Measurements from ENCODE around the gene CEACAM1.
"Not testable (repeated sequence)": the region's sequence is repeated elsewhere in the genome, so short reads cannot be mapped to it uniquely, and the experiment has no call there.

The CEACAM1 gene

DNA sequence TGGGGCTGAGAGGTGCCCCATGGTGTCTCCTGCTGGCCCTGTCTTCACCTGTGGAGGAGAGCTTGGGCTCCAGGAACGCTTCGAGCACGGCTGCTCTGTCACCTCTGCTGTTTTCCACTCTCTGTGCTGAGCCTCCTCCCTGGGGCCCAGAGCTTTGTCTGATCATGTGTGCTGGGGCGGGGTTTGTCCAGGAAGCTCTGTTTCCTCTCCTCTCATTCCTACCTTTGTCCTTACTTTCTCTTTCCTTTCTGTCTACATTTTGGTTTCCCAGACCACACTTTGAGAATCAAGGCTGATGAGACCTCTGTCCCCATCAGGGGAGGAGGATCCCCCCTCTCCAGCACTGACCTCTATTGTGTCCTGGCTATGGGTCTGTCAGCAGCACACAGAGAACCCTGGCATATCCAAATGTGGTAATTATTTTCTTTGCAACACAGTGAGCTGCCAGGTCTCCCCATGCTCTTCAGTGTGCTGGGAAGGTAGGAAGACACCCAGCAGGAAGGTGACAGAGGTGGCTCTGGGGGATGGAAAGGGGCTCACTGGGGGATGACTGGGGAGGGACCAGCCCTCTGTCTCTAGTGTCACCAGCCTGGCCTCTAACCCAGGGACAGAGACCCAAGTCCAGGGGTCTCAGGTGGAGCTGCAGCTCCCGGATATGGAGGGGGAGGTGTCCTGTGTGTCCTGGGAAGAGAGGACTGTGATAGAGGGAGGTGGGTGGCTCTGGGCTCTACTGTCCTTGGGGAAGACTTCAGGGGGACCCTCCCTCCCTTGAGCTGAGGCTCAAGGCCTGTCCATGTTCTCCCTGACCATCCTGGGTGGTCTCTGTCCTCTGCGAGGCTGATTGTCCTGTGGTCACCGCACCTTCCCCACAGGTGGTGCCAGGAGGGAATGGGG lies at the start of gene CEACAM1:
Gene CEACAM1, minus strand, starts transcription at position 128 of the 894 bp plus-strand sequence. Its CDS starts 107 bp downstream, at position 21.
- no peak for DNase-seq (ENCODE audit: low spot score)

DNA sequence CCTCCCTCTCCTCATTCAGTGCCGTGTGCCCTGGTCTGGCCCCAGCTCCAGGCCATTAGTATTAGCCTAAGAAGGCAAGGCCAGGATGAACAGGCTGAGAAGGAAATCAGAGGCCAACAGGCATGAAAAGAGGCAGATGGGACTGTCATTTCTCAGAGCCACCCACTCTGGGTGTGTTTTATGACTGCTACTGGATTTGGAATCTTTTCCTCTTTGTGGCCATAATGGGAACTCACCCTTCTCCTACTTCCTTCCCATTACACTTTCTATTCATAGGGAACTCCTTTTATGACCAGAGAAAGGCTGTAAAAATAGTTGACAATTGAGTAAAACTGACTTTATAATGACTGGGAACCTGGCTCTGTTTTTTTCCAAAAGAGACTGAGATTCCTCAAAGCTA lies 48.7 kb upstream of the CEACAM1 start:
- no peak for DNase-seq (ENCODE audit: low spot score)

DNA sequence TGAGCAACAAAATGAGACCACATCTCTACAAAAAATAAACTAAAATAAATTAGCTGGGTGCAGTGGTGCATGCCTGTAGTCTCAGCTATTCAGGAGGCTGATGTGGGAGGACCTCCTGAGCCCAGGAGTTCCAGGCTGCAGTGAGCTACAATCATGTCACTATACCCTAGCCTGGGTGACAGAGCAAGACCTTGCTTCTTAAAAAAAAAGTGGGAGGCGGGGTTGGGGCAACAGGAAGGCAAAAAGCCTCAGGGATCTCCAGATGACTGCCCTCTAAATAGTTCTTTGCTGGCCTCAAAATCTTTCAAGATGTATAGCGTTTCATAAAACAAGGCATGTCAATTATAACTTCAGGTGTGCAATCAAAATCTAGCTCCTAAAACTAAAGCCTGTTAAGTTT lies 48.0 kb upstream of the CEACAM1 start:
- DNase-seq (ENCODE audit: low spot score) = no peak

DNA sequence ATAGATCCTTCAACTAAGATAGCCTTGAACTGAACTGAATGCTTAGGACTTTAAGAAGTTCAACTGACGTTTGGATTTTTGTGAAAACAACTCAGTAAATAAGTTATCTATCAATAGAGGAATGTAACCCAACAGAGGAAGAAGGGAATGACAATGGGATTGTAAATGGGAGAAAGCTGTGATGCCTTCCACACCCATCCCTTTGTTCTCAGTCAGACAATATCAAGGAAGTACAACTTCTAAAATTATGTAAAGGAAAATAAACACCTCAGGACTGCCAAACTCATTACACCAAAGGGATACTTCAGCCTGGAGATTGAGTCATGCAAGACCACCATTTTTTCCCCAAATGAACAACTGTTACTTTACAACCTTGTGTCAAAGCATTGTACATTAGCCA lies 45.4 kb upstream of the CEACAM1 start:
- no peak for DNase-seq (ENCODE audit: low spot score)

DNA sequence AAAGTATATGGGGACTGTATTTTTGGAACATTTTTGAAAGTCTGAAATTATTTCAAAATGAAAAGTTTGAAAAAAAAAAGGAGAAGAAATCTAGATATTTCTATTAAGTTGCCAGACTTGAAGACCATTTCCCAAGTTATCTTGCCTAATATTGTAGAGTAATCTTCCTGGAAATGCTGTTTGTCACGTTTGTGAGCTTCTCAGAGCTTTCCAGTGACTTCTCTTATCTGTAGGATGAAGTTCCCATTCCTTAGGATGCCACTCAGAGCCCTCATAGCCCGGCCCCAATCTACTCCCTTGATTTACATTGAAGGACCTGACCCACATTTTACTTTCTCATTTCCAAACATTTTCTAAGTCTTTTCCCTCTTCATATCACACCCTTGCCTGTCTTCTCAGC lies 42.8 kb upstream of the CEACAM1 start:
- no peak for DNase-seq (ENCODE audit: low spot score)

DNA sequence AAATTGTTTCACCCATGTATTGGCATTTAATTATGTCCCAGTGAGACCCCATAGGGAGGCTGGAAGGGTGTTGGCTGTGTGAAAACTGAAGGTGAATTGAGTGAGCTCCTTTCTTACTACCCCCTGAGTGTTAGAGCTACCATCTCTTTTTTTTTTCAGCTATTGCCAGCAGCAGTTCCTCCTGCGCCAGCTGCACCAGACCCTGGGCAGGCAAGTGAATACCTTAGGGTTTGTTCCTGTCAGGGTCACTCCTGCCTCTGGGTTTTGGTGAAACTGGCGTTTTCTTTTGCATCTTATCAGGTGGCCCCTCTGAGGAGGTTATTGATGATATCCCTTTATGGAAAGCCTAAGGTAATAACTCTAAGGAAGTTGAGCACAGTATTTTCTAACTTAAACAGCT lies 40.9 kb upstream of the CEACAM1 start:
- no peak for DNase-seq (ENCODE audit: low spot score)

DNA sequence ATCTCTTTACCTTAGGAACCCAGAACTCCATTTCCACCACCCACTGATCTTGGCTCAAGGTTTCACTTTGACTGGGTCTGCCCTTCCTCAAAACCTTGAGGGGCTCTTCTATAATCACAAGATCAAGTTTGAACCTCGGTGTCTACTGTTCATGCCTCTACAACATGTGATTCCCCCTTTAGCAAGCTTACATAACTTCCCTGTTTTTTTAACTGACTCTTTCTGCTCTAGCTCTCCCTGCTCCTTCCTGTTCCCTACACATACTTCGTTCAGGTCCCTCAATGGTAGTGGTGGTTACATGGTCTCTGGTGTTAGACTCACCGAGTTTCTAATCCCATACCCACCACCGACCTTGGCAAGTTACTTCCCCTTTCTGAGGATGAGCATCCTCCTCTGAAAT lies 39.7 kb upstream of the CEACAM1 start:
- DNase-seq (ENCODE audit: low spot score) = no peak

DNA sequence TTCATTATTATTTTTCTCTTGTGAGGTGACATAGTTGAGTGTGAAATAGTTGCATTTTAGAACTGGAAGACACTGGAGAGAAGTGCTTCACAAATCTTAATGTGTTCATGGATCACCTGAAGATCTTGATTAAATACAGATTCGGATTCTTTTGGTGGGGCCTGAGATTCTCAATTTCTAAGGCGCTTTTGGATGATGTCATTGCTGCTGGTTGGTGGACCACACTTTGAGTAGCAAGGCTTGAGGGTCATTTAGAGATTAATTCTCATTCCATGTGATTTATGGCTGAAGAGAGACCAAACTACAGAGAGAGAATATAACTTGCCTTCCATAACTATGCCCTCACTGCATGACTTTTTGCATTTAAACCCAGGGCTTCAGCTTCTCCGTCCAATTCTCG lies 39.3 kb upstream of the CEACAM1 start:
- DNase-seq (ENCODE audit: low spot score) = no peak

DNA sequence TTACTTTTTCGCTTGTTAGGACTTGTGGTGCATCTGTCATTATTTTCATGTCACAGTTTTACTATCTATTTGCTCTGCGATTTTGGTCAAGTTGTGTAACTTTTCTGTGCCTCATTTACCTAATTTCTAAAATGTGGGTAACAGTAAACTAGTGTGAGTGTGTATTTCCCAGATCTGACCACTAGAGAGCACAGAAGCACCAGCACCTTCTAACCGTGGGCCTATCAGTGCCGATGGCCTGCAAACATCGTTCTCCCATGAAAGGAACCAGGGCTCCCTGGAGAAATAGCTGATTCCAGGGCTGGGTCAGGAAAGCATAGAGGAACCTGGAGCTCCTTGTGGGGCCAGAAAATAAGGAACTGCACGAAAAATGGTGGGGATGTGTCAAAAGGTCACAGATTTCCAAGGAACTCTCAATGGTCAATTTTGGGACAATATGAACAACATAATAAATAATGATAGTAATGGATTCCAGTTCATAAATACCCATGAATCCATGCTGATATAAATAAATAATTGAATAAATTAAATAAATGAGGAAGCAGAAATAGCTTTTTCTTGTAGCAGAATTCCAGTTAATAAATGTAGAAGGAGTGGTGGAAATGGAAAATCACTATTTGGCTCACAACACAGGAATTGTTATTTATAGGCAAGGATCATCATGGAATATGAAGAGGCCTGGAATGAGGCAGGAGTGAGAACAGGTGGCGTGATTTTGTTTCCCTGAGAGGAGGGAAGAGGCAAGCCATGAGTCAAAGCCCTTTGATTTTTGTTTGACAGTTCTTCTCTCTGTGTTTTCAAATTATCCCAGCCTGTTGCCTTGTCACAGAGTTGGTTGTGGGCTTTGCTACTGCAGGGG lies 35.3 kb upstream of the CEACAM1 start:
- no peak for DNase-seq (ENCODE audit: low spot score)

DNA sequence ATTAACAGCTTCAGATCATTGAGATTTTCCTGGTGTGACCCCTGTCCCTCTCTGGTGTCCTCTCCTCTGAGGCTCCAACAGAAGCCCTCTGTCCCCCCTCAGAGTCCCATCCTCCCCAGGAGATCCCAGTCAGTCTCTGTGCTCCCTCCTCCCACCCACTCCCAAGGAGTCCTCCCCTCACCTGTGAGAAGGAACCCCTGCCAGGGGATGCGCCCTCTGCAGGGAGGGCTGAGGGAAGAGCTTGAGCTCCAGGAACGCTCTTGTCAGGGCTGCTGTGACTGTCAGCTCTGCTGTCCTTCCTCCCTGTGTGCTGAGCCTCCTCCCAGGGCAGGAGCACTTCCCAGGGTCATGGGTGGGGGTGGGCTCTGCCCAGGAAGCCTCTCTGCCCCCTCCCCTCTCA lies 33.2 kb upstream of the CEACAM1 start:
- no peak for DNase-seq (ENCODE audit: low spot score)

DNA sequence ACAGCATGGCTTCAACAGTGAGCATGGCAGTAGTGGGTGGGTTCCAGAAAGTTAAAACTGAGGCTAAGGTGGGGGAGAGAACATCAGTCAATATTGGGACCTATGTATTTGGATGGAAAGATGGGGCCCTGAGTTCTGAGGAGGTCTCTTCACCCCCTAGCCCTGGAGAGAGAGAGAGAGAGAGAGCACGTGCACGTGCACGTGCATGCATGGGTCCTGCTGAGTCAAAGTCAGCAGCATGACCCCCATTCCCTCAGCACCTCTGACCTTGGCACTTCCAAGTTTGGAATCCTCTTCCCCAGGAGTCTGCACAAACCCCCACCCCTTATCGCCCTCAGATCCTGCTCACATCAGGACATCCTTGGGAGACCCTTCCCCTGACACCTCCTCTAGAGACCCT lies 32.5 kb upstream of the CEACAM1 start:
- DNase-seq (ENCODE audit: low spot score) = no peak

DNA sequence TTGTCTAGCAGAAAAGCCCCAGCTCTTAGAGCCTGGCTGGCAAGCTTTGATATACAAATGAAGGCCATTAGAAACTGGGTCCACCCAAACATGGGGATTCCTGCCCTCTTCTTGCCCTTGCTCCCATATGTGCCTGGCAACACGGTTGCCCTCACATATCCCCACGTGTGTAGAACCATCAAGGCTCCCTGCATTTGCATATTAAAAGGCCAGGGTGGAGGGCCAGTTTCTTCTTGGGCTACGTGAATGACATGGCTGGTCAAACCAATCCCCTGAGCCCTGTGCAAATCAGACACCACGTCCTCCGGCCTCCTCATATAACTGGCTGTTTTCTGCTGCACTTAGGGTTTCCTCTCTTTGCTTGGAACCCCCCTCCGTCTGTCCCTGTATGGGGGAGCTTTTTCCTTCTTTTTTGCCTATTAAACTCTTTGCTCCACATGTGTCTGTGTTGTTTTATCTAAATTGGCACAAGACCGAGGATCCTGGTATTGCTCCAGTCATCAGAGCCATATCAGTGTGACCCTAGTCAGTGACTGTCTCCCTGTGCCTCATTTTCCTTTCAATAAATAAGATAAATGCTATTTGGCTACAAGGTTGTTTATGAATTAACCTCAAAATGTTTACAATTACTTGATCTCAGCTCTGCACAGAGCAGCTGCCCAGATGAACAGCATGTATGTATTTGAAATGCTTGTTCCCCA lies 30.3 kb upstream of the CEACAM1 start:
- no peak for DNase-seq (ENCODE audit: low spot score)

DNA sequence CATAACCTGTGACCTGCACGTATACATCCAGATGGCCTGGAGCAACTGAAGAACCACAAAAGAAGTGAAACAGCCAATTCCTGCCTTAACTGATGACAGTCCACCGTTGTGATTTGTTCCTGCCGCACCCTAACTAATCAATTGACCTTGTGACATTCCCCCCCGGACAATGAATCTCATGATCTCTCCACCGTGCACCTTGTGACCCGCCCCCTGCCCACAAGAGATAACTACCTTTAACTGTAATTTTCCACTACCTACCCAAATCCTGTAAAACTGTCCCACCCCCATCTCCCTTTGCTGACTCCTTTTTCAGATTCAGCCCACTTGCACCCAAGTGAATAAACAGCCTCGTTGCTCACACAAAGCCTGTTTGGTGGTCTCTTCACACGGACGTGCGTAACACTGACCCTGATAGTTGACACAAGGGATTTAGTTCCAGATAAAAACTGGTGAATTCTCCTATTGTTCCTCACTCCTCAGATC lies 29.1 kb upstream of the CEACAM1 start:
- DNase-seq (ENCODE audit: low spot score) = not testable (repeated sequence)

DNA sequence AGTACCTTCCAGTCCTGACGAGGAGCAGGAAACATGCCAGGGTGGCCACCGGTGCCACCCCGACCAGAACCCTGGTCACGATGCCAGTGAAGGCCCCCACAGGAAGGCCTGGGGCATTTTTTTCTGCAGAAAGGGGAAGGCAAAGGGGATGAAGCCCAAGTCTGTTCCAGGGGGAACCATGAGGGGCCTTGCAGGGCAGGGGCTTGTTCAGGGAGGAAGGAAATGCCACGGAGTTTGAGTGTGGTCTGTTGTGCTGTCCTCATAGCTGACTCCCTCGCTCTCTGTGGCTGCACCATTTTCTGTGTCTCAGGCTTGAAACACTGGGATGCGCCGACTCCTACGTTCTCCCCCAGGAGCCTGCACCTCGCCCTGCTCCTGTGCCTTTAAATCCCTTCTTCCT lies 27.5 kb upstream of the CEACAM1 start:
- DNase-seq (ENCODE audit: low spot score) = no peak

DNA sequence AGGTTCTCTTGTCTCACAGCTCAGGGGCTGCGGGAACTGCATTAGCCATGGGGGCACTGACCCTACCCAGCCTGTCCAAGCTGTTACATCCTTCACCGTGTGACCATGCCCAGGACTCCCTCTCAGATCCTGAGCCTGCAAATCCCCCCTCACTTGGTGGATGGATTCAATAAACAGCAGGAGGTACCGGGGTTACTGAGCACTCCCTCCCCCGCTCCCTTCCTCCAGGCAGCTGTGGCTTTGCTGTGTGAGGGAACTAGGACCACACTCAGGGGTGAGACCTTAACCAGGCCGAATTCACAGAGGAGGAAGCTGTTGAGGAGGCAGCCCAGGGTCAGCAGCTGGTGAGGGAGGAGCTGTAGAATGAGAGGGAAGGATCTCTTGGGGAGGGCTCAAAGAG lies 27.0 kb upstream of the CEACAM1 start:
- no peak for DNase-seq (ENCODE audit: low spot score)

DNA sequence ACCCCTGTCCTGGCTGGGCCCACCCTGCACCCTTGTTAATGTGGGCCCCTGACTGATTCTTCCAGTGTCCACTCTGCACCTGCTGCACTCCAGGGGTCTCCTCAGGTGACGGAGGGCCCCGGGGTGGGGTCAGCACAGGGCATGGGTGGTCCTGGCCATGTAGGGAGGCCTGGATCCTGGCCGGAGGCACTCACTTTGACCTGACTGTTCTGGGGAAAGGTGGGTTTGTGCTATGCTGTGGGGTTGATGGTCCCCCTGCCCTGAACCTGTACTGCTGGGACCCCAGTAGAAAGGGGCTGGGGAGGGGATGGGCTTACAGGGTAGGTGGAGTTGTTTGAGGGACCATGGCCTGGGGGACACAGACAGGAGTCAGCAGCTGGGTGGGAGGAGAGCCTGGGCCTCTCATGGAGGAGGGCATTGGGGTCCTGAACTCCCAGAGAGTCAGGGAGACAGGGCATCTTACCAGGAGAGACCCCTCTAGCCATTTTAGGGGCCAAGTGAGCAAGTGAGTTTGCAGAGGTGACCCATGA lies 25.8 kb upstream of the CEACAM1 start:
- DNase-seq (ENCODE audit: low spot score) = no peak

DNA sequence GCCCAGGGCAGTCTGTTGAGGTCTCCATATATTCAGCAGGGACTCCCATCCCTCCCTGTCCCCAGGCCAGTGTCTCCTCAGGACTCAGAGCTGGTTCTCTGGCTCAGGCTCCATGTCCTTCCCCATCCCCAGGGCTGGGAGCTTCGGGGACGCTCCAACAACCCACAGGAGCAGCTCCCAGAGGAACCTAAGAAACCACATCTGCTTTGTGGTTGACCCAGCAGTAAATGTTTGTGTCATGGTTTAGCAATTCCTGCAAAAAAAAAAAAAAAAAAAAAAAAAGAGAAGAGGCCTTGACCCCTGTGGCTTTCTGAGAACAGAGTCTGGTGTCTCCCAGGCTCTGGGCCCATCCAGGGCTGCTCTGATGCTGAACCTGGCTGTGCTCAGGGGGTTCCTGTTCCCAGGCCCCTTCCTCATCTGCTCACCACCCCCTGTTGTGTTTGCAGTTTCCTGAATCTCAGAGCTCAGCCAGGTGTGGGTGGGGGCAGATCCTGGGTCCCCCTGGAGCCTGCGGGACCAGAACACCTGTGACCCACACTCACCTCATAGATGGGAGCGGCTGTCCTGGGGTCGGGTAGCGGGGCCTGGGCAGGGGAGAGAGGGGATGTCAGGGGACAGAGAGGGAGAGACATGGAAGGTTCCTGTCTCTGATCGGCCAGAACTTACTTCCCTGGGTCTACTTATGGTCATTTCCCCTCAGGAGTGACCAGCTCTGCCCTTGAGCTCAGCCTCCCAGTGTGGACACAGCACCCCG lies 25.2 kb upstream of the CEACAM1 start:
- DNase-seq (ENCODE audit: low spot score) = no peak

DNA sequence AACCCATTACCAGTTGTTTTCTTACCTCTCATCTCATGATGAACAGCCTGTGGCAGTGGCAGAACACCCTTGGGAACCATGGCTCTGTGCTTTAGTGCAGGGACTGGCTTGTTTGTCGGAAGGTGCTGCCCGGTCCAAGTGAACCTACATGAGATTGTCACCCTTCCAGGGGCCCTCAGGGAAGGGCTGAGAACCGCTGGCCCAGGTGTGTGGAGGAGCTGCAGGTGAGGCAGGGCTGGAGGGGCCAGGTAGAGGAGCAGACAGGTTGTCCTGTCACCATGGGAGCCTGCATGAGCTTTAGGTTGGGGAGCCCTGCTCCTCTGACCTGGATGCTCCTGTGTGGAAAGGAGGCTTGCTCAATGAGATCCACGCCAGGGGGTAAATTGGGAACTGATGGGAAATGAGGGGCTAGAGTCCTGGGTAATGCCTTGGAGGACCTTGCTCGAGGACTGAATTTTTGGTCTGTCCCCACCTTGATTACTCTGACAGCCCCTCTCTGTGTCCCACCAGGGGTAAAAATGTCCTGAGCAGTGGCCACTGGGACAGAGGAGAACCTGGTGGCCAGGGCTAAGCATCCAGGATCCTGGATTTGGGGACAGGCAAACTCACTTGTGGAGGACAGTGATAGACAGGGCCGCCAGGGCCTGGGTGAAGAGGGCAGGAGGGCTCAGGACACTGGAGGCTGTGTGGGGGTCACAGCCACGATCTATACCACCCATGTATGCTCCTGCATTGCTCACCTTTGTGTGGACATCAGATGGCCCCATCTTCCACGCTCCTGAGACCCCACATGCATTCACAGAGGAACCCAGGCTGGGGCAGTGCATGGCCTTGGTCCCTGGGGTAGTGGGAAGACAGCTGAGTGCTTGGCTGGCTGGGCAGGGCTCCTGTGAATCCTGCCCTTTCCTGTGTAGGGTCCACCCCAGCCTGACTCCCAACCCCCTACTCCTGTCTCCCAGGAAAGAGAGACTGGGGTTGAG lies 24.1 kb upstream of the CEACAM1 start:
- no peak for DNase-seq (ENCODE audit: low spot score)

DNA sequence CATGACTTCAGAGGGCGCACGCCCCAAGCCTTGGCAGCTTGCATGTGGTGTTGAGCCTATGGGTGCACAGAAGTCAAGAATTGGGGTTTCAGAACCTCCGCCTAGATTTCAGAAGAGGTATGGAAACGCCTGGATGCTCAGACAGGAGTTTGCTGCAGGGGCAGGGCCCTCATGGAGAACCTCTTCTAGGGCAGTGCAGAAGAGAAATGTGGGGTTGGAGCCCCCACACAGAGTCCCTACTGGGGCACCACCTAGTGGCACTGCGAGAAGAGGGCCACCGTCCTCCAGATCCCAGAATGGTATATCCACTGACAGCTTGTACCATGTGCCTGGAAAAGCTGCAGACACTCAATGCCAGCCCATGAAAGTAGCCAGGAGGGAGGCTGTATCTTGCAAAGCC lies 22.2 kb upstream of the CEACAM1 start:
- DNase-seq (ENCODE audit: low spot score) = not testable (repeated sequence)

DNA sequence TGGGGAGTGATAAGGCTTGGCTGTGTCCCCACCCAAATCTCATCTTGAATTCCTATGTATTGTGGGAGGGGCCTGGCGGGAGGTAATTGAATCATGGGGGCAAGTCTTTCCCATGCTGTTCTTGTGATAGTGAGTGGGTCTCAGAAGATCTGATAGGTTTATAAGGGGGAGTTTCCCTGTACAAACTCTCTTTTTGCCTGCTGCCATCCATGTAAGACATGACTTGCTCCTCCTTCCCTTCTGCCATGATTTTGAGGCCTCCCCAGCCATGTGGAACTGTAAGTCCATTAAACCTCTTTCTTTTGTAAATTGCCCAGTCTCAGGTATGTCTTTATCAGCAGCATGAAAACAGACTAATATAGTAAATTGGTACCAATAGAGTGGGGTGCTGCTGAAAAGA lies 20.8 kb upstream of the CEACAM1 start:
- DNase-seq (ENCODE audit: low spot score) = not testable (repeated sequence)

Data from left forelimb (tissue), 1 donor.